HG03280 (cell line): ENCODE results near the gene PIBF1.
A peak's percentile ranks its signal among the peaks of the same experiment; 100 is the strongest.
"Not testable (repeated sequence)": the region's sequence is repeated elsewhere in the genome, so short reads cannot be mapped to it uniquely, and the experiment has no call there.

Source experiments
- ATAC-seq: cut with Tn5 transposase; IDR thresholded peaks from one replicate; pipeline ENCODE4 v1.9.1; 2021; ENCODE audit warnings: mild to moderate bottlenecking, moderate library complexity; ENCODE audit not compliant: unreplicated experiment

The PIBF1 gene

DNA sequence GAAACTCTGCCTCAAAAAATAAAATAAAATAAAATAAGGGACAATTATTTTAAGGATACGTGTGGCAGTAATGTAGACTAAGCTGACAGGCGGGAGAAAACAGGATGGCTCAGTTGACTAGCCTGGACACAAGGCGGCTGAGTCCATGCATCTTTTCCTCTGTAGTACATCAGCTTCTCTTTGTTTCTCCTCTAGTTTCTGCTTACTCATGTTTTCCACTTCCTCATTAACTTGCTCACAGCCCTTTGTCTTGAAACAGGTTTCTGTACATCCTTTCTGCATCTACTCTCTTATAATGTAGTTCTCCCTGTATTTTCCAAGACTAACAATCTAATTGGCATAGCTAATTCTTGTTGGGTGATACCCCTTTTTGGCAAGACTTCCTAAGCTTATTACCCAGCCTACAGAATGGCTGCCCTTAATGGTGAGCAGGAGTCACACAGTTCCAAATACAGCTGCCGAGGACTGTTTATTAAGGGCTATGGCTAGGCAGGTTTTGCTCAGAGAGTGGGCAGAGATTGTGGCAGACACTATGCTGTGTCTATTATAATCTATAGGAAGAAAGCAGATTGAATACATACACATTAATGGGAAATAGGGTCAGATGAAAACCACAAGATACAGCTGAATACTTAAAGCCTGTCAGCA lies 218.2 kb downstream of the PIBF1 start:
- ATAC-seq = peak; percentile 61

DNA sequence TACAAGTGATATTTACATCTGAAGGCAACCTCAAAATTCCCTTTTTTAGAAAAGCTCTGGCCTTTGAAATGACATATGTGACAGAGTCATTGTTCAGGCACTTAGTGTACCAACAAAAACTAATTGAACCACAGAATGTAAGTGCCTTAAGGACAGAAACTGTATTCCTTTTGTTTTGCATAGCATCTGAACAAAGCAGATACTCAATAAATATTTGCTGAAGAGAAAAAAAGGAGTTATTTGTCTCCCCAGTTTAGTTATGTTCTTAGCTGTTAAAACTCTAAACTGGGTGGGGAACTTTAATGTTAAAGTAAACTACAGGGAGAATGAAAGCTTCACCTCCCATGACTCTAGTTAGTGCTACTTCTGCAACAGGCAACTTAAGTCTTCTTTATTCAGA lies 220.0 kb downstream of the PIBF1 start:
- no peak for ATAC-seq

DNA sequence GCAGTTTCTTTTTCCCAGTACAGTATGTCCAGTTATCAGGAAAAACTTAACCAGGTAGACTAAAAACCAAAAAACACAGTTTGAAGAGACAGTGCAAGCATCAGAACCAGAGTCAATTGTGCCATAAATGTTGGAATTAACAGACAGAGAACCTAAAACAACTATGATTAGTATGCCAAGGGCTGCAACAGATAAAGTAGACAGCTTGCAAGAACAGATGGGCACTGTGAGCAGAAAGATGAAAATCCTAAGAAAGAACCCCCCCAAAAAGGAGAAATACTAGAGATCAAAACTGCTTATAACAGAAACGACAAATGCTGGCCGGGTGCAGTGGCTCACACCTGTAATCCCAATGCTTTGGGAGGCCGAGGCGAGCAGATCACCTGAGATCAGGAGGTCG lies 229.8 kb downstream of the PIBF1 start:
- no peak for ATAC-seq

DNA sequence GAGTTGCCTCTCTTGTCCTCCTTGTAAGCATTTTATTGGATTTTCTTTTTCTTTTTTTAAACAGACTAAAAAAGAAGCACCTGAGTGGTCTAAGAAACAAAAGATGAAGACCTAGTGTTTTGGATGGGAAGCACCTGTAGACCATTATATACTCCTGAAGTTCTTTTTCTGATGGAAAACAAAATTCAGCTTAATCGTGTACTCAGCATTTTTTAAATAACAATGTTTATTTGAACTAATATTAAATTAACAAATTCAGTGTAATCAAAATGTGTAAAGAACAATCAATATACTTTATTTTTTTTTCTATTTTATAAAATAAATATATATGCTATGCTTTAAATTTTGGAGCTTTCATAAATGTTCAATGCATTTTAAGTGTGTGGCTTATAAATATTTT lies 233.9 kb downstream of the PIBF1 start:
- ATAC-seq = no peak

DNA sequence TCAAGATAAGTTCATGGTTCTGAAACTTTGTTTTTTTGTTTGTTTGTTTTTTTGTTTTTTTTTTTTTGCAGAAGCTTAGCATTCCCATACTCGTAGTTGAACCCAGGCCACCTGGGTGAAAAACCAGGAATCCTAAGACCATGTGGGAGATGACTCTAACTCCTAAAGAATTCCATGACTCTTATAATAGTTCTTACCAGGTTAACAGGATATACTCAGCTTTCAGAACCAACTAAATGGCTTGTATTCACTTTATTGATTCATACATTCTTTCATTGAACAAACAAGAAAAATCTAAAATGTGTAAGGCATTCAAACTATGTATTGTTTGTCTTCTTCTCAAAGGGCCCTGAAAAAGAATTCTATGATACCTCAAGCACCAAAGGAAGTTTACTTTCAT lies 236.4 kb downstream of the PIBF1 start:
- no peak for ATAC-seq

DNA sequence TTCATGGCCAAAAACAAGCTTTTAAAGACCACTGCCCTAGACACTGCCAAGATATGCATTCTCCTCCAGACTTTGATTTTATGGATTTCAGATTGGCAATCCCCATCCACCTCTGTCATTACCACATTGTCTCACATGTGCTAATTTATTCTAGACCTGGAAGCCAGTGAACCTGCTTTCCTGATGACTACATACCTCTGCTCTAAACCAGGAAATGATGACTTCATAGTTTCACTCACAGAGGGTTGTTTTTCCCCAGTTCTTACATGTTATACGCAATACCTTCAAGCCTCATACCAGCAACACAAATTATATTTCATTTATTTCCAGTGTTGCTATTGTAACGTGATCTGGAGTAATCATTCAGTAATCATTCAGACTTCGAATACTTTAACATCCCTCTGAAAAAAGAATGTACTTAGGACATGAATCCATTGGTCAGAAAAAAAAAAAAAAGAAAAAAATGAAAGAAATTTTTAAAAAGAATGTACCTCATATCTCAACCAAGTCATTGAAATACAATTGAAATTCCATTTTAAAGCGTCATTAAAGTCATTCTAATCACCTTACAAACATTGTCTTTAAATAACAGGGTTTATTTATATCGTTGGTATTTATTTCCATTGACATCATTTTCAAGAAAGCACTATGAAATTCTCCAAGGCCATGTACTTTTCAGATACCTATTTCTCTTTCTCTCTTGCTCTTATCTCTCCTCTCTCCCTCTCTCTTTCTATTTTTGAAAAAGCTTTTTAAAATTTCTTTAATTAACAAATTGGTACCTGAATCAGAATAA lies 243.5 kb downstream of the PIBF1 start:
- no peak for ATAC-seq

DNA sequence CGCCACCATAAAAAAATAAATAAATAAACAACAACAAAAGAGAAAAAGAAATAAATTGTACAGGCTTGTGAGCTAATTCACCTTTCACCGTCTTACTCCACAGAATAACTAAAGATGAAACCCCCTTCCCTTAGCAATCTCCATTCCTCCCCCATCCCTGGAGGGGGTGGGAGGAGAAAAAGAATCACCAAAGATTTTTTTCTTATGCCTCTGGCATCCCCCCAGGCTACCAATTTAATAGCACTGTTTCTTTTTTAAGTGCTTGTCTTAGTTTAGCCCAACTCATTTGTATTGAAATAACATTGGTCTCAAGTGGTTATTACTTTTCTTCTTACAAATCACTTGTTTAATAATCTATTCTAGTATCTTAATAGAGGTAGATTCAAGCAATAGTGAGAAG lies 253.0 kb downstream of the PIBF1 start:
- no peak for ATAC-seq

DNA sequence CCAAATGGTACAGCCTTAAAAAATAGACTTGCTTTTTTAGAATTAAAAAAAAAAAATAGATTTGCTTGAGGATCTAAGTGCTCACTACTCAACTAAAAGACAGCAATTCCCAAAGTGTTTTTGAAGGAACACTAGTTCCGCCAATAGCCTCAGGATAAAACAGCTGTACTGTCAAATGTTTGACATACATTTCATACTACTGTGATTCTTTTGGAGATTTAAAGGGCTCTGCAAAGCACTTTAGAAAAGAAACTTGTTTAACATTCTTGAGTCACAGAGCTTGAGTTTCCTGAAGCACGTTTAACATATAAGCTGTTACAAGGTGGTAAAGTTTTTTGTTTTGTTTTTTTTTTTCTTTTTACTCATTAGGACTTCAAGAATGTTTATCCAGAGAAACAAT lies 253.7 kb downstream of the PIBF1 start:
- ATAC-seq = no peak

DNA sequence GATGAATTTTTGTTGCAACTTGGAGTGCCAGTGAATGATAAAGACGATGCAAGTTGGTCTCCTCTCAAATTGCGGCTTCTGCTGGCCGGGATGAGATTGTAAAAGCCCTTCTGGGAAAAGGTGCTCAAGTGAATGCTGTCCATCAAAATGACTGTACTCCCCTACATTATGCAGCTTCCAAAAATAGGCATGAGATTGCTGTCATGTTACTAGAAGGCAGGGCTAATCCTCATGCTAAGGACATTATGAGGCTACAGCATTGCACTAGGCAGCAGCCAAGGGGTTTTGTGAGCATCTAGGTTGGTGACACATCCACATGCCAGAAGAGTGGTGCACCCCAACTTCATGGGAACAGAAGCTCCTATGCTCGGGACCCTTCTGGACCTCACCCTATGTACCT lies 254.6 kb downstream of the PIBF1 start:
- ATAC-seq = no peak

DNA sequence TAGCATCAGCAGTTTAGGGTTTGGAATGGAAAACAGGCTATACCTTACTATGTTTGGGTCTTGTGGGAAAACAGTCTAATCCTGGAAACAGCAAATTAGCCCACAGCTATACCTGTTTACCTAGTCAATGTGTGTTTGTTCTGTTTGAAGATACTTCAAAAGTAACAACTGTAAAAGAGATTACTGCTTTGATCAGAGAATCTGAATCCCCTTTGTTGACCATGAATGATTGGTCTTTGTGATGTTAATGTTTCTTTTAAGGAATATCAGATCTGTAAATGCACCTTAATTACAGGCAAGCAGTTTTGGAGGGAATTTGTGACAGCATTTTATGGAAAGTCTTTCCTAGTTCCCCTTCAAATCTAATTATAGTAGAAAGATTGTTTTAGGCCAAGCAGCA lies 256.1 kb downstream of the PIBF1 start:
- ATAC-seq = no peak

DNA sequence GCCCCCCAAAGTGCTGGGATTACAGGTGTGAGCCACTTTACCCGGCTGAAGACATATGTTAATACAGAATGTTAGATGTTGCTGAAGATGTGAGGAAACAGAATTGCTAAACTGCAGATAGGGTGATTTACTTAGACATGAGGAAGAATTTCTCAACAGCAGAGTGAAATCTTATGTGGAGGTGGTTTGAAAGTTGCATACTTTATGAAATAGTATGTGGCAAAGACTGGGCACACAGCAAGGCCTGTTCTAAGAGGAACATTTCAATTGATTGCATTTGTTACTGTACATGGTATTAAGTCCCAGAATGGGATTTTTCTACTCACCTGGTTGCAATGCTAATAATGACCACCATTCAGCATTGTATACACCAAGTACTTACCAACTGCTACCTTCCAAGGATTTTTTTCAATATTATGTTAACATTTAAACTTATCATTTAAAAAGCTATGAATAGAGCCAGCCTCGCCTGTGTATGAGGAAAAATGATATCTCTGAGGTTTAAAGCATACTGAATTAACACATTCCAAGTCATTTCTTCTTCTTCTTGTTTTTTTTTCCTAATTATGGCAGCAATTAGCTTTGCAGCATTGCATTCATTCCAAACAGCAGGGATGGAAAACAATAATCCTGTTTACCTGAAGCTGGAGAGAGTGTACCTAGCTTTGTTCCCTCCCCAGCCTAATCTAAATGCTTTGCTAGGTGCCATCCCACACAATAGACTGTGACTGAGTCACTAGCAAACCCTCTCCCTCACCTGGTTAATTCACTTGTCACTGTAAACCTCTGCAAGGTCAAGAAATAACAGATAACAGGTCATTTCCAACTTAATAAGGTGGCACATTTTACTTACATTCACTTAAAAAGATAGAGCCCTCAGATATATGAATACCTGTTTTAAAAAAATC lies 257.5 kb downstream of the PIBF1 start:
- ATAC-seq = no peak

DNA sequence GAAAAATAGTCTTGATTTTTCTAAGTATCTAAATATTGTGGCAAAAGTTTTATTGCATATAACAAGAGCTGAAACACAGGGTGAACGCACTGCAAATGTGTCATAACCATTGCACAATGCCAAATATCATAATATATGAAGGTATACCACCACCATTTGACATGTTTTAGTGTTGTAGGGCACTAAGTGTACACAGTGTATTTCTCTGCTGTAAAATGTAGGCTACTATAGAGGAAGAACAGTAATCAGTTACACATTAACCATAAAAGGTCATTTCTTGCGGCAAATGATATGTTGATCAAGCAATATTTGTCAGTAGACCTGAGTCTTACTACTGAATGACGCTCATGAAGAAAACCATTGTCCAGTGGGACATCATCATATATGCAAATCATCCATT lies 258.6 kb downstream of the PIBF1 start:
- no peak for ATAC-seq

DNA sequence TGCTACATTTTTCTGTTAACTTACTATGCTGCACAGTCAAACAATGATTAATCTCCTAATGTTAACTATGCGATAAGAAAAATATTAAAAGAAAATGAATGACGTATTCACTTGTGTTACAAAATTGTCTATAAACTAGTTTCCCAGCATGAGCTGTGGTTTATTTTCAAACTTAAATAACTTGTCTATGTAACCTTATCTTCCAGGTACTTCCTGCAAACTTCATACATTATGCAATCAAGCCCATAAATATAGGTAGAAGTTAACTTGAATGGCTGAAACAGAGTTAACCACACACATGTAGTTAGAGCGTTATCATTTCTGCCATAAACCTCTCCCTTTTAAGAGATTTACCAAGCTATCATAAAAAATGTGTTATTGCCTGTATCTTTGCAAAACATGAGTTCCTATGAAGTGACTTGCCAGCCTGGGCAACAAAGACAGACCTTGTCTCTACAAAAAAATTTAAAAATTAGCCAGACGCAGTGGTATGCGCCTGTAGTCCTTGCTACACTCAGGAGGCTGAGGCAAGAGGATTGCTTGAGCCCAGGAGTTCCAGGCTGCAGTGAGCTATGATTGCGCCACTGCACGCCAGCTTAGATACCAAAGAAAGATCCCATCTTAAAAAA lies 259.1 kb downstream of the PIBF1 start:
- no peak for ATAC-seq

DNA sequence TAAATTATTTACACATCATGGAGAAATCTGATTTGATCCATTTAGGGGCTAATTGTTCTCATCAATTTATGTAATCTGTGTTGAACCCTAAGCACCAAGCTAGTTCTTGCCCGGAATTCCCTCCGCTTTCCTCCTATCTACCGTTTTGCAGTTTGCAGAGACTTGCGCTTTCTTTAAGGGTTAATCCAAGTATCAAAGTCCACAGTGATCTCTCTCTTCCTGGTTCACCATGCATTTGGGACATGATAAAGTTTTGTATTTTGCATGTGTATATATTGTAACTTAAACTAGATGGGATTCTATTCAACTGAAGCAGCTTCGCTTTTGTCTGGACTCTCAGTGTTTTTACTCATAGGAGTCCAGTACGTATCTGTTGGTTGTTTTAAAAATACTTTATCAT lies 263.1 kb downstream of the PIBF1 start:
- no peak for ATAC-seq

DNA sequence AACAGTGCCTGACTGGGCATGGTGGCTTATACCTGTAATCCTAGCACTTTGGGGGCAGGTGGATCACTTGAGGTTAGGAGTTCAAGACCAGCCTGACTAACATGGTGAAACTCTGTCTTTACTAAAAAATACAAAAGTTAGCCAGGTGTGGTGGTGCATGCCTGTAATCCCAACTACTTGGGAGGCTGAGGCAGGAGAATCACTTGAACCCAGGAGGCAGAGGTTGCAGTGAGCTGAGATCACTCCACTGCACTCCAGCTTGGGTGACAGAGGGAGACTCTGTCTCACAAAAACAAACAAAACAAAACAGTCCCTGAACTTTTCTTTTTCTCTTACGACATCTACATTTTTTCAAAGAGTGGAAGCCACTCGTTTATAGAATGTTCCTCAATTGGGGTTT lies 266.7 kb downstream of the PIBF1 start:
- ATAC-seq = not testable (repeated sequence)

DNA sequence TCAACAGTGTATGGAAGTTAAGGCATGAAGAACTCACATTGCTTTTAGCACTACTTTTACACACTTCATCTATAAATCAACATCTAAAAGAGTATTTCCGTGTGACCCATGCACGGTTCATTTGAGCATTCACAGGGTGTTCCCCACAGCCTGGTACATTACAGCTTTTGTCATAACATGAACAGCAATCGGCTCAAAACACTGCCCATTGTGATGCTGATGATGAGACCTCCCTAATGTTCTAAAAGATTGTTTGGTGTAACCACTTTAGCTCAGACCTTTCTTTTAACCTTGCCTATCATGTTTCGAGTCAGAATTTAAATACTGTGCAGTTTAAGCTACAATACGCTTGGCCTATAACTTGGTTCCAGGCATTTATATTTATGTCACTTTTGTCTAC lies 272.8 kb downstream of the PIBF1 start:
- ATAC-seq = no peak

DNA sequence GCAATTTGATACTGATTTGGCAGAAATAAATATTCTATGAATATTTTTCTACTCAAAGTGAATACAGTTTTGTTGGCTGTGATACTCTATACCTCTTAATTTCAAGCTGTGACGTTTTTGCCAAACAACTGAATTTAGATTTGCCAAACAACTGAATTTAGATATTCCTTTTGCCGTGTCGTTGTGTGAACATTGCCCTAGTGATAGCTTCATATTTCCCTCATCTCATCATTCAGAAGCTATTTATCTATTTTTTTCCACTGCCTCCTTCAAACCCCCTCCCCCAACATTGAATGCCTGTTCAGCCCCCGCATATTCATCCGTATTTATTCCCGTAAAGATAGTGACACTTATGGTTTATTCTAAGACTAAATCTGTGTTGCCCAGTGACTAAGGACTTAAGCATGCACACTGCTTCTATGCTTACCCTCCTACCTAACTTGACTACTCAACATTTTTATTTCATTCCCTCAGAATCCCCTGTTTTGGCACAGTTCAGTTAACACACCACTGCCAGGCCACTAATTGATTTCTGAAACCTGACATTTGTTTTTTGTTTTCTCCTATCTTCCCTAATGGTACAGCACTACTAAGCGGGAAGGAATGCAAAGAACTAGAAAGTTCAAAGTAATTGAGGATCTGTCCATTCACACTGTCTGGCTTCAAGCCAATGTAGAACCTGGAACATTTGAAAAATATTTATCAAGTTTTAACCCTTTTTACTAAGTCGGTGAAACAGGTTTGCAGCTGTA lies 274.1 kb downstream of the PIBF1 start:
- ATAC-seq = no peak

DNA sequence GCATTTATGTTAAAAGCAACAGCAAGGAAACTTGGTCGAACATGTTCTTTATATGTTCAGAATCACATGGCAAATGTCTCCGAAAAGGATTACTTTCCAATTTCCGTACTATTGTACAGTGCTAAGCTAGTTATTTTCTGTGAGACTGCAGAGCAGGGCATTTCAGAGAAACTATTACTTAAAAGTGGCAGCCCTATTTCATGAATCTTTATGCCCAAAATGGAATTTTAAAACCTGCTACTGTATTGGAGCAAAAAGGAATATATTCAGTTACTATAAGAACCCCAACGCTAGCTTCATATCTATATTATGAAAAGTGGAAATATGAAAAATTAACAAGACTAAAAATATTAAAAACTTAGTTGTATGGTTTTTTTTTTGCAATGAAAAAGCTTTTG lies 274.6 kb downstream of the PIBF1 start:
- ATAC-seq = no peak

DNA sequence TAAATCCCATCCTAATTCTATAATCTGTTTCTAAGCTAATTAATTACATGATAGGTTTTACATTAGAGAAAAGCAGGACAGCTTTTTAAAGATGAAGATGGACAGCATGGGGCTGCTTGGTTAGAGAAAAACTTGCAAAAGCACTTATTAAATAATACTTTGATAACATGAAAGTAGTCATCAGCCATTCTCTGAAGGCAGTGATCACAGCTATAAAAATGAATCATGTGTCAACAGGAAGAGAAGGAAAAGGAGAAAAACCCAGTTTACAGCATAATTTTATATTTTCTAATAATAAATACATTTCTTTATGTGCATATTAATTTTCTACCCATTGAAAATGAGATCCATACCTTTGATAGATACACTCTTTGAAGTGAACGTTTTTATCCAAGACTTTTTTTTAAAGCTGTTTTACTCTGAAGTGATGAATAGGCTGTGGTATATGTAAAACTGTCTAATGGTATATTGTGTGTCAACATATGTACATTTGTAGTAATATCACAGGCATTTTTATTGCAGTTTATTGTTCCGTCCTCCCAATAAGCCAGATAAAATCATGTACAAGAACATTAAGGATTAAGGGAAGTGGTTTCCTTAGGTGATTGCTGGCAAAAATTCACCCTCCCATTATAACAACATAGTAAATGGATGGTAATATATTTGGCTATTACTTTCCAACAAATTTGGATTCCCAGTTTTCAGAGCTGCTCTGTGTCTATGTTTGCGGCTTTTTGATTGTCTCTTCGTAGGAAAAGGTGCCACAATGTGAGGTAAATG lies 275.5 kb downstream of the PIBF1 start:
- no peak for ATAC-seq

DNA sequence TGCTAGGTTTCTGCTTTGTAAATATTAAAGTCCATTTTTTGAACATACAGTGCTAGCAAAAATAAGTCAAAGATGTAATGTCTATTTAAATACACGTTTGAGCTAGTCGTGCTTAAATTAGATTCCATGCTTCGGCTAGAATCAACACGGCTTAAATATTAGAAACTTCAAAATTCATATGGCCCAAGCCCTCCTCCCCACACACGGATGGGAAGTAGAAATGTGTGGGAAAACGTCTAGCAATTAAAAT lies 276.1 kb downstream of the PIBF1 start:
- ATAC-seq = no peak
